HFF-Myc (cell line): ENCODE data around the gene HPF1.

ENCODE experiments used
- DNase-seq: peaks from one replicate; pipeline ENCODE4 v3.0.0-alpha.2; 2011; ENCODE audit warnings: low read depth; ENCODE audit errors: extremely low read depth
- H3K4me3 ChIP-seq: replicated peaks from 2 replicates; pipeline ENCODE4 v1.5.1; 2011; ENCODE audit warnings: low read depth, mild to moderate bottlenecking, control low read depth, low read length
- TF ChIP-seq, protein P1 (sequence below): IDR thresholded peaks from 2 replicates; pipeline ENCODE4 v1.5.1; 2012; ENCODE audit warnings: mild to moderate bottlenecking, low read depth, low read length, control low read depth; ENCODE audit errors: missing control alignments

HPF1 gene

DNA sequence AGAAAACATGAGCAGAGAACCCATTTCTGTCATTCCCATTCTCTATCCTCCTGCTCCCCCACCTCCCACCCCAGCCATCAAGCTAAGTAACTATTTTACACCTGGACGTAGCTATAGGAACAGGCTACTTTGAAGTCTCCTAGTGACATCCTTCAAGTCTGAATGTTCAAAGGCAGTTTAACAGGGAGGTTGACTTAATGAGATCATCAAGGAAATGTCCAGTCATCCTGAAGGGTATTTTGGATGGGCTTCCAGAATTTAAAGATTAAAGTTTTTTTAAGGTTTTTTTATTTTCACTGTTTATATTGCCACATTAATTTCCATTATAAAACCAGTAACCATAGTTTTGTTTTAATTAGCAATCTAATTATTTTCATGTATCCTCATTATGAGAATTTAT lies 41.1 kb downstream of the HPF1 start:
- DNase-seq = no peak
- H3K4me3 ChIP-seq = no peak overlapping the region
- TF ChIP-seq, protein P1, sequence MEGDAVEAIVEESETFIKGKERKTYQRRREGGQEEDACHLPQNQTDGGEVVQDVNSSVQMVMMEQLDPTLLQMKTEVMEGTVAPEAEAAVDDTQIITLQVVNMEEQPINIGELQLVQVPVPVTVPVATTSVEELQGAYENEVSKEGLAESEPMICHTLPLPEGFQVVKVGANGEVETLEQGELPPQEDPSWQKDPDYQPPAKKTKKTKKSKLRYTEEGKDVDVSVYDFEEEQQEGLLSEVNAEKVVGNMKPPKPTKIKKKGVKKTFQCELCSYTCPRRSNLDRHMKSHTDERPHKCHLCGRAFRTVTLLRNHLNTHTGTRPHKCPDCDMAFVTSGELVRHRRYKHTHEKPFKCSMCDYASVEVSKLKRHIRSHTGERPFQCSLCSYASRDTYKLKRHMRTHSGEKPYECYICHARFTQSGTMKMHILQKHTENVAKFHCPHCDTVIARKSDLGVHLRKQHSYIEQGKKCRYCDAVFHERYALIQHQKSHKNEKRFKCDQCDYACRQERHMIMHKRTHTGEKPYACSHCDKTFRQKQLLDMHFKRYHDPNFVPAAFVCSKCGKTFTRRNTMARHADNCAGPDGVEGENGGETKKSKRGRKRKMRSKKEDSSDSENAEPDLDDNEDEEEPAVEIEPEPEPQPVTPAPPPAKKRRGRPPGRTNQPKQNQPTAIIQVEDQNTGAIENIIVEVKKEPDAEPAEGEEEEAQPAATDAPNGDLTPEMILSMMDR = no peak

DNA sequence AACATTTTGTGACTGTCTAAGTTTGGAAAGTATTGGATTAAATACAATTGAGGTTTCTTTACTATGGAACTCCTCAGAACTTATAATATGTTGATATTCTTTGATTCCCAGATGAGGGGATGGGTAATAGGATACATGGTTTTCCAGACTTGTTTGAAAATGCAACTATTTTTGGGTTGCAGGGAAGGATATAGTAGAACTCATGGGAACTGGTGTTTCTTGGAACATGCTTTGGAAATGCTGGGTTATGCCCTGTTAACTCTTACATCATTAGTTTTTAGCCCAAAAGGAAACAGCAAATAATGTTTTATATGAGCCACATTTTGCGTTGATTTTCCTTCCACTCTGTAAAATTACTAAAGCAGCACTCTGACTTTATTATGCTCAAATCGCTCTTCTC lies 41.9 kb downstream of the HPF1 start:
- DNase-seq = no peak

DNA sequence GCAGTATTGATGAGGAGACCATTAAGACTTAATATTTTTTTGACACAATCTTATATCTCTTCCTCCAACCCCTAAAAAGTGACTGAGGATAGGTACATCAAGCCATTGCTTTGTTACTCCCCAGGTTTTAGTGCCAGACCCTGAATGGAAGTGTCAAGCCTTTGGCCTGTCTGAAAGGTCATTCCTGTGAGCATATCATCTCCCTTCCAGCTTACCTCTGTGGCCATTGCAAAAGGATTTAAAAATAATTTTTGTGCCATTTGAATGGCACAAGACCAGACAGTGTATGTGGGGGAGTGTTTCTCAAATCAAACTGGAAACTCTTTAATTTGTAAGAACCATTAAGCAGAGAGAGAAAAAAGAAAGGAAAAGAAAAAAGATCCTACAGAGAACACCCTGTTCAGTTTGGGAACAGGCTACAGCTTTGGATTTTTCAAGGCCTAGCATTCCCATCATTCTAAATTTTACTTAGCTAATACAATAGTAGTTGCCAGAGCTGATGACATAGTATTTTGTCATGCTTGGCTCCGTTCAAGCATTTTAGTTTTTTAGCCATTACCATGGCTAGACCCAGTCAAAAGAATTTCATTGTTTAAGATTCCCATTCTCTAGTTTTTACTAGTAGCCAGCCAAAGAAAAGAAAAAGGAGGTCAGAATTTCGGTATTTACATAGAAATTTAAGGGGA lies 49.6 kb downstream of the HPF1 start:
- no peak overlapping the region for H3K4me3 ChIP-seq
- DNase-seq = no peak
- TF ChIP-seq, protein P1 = no peak

More for the DNA sequence above, 41.9 kb downstream of the HPF1 start:
- TF ChIP-seq, protein P1 = no peak
- H3K4me3 ChIP-seq = no peak overlapping the region

DNA sequence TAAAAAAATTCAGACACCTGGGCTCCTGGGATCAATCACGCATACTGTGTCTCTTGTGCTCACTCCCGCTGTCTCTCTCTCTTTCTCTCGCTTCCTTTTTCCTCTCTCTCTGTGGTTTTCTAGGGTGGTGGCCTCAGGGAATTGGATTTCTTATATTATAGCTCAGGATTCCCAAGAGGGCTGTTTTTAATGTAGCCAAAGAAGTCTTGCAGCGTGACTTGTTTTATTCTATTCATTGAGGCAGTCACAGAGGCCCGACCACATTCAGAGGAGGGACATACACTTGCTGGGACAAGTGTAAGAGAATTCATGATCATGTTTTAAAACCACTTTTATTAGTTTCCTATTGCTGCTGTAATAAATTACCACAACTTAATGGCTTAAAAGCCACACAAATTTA lies 59.4 kb downstream of the HPF1 start:
- TF ChIP-seq, protein P1 = no peak
- DNase-seq = no peak
- H3K4me3 ChIP-seq = no peak overlapping the region

DNA sequence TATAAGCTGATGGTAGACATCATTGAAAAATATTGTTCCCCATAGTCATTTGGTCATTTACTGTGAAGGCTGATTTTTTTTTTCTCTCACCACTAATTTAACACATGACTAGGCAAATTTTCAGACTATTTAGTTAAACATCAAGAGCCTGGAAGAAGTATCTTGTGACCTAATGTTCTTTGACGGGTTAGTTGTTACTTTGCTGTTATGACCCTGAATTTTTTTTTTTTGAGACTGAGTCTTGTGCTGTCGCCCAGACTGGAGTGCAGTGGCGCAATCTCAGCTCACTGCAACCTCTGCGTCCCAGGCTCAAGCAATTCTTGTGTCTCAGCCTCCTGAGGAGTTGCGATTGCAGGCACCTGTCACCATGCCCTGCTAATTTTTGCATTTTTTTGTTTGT lies 67.0 kb downstream of the HPF1 start:
- TF ChIP-seq, protein P1 = no peak
- H3K4me3 ChIP-seq = no peak overlapping the region
- no peak for DNase-seq

DNA sequence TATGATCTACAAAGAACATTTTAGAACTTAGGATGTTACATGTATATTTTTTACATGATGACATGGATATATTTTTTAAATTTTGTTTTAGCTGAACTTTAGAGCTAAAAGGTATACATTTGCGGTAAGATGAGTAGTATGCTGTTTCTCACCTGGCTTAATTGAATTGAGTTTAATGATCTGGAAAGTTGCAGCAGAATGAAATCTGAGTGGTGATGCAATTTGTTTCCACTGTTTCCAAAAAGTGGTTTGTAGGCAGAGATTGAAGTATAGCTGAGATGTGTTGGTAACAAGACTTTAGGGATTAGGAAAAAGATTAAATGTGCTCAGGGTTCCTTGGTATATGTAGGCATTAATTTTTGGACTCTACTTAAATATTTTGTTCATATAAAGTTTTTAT lies 68.1 kb downstream of the HPF1 start:
- no peak for DNase-seq
- TF ChIP-seq, protein P1 = no peak
- H3K4me3 ChIP-seq = no peak overlapping the region
